MM.1S (cell line): ENCODE measurements around the gene SNRNP70.
A peak's percentile ranks its signal among the peaks of the same experiment; 100 is the strongest.

Experiments used
- DNase-seq: peaks from one replicate; pipeline ENCODE4 v3.0.0-alpha.2; 2015
- H2AFZ ChIP-seq: fragments of 300-600 bp; sonication (generic); 2 replicates; pipeline ENCODE4 v1.6.0; 2016; ENCODE audit warnings: antibody characterized with exemption, low read length
- H3F3A ChIP-seq: fragments of 300-600 bp; sonication (generic); 2 replicates; pipeline ENCODE4 v1.6.1; 2016; ENCODE audit warnings: mild to moderate bottlenecking, antibody characterized with exemption, low read length, moderate library complexity, mixed read lengths; ENCODE audit not compliant: insufficient read depth
- H3K27ac ChIP-seq: fragments of 300-600 bp; sonication (generic); 2 replicates; pipeline ENCODE4 v1.5.1; 2016; ENCODE audit warnings: mild to moderate bottlenecking, low read length
- H3K27me3 ChIP-seq: fragments of 300-600 bp; sonication (generic); replicated peaks from 2 replicates; pipeline ENCODE4 v1.6.0; 2016; ENCODE audit warnings: low read length; ENCODE audit not compliant: insufficient read depth
- H3K36me3 ChIP-seq: fragments of 300-600 bp; sonication (generic); replicated peaks from 2 replicates; pipeline ENCODE4 v1.6.1; 2016; ENCODE audit warnings: mild to moderate bottlenecking, low read length, mixed read lengths; ENCODE audit not compliant: insufficient read depth
- H3K4me1 ChIP-seq: fragments of 300-600 bp; sonication (generic); 2 replicates; pipeline ENCODE4 v1.6.1; 2016; ENCODE audit warnings: low read length, mixed read lengths
- H3K4me2 ChIP-seq: fragments of 300-600 bp; sonication (generic); 2 replicates; pipeline ENCODE4 v1.6.0; 2016; ENCODE audit warnings: low read depth, low read length
- H3K4me3 ChIP-seq: fragments of 300-600 bp; sonication (generic); 2 replicates; pipeline ENCODE4 v1.5.1; 2016; ENCODE audit warnings: low read length, mixed read lengths
- H3K79me2 ChIP-seq: fragments of 300-600 bp; sonication (generic); 2 replicates; pipeline ENCODE4 v1.6.1; 2016; ENCODE audit warnings: mixed run types, low read length, mixed read lengths
- H3K9ac ChIP-seq: fragments of 300-600 bp; sonication (generic); 2 replicates; pipeline ENCODE4 v1.6.1; 2016; ENCODE audit warnings: low read length, mixed read lengths
- H3K9me2 ChIP-seq: fragments of 300-600 bp; sonication (generic); replicated peaks from 2 replicates; pipeline ENCODE4 v1.6.1; 2016; ENCODE audit warnings: mild to moderate bottlenecking, low read length, mixed read lengths; ENCODE audit not compliant: insufficient read depth
- H3K9me3 ChIP-seq: fragments of 300-600 bp; sonication (generic); replicated peaks from 2 replicates; pipeline ENCODE4 v1.6.1; 2016; ENCODE audit warnings: mild to moderate bottlenecking, low read length, mixed read lengths; ENCODE audit not compliant: insufficient read depth
- H4K20me1 ChIP-seq: fragments of 300-600 bp; sonication (generic); 2 replicates; pipeline ENCODE4 v1.6.1; 2016; ENCODE audit warnings: mild to moderate bottlenecking, low read length, moderate library complexity, mixed read lengths; ENCODE audit not compliant: insufficient read depth
- CTCF ChIP-seq: fragments of 300-600 bp; sonication (generic); IDR thresholded peaks from 2 replicates; pipeline ENCODE4 v1.5.1; 2016; ENCODE audit warnings: antibody characterized with exemption, low read length, mixed read lengths
- EZH2 ChIP-seq: fragments of 300-600 bp; sonication (generic); optimal IDR thresholded peaks from 2 replicates; pipeline ENCODE3; 2017; ENCODE audit warnings: low read depth, mild to moderate bottlenecking, antibody characterized with exemption, low read length, mixed read lengths
- EZH2phosphoT487 ChIP-seq: fragments of 300-600 bp; sonication (generic); IDR thresholded peaks from 2 replicates; pipeline ENCODE4 v1.6.1; 2018; ENCODE audit warnings: antibody characterized with exemption, low read length

The SNRNP70 gene

DNA sequence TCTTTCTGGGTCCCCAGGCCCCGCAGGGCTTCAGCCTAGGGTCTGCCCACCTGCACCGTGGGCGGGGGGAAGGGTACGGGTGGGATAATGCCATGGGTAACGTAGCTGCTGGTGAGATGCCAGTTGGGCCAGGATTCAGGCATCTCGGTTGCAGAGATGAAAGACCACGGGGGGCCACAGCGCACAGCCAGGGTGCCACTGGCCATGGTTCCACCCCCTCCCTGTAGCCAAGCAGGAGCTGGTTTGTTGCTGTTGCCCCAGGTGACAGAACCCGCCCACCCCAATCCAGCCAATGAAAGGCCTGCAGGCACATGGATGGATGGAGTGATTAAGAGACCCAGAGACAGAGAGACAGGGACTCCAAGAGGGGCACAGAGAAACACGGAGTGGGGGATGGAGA lies 26.7 kb upstream of the SNRNP70 start:
- Histone ChIP-seq H3K4me1 (peaks cover 14% of the 10 kb centered on the region), H3K9me2 (no peaks in the 10 kb centered on the region), H3K36me3 (no peaks in the 10 kb centered on the region), H3K9ac (no peak overlapping the region), H3F3A (no peaks in the 10 kb centered on the region), H3K27me3 (peaks cover 78% of the 10 kb centered on the region), H3K79me2 (no peaks in the 10 kb centered on the region), H4K20me1 (no peaks in the 10 kb centered on the region), H3K4me3 (no peak overlapping the region), H3K4me2 (no peak overlapping the region), H2AFZ (no peak overlapping the region), H3K9me3 (no peaks in the 10 kb centered on the region), H3K27ac (no peak overlapping the region)
- no peak for TF ChIP-seq EZH2
- no peak for TF ChIP-seq CTCF
- TF ChIP-seq EZH2phosphoT487, result no peak
- DNase-seq, result no peak

DNA sequence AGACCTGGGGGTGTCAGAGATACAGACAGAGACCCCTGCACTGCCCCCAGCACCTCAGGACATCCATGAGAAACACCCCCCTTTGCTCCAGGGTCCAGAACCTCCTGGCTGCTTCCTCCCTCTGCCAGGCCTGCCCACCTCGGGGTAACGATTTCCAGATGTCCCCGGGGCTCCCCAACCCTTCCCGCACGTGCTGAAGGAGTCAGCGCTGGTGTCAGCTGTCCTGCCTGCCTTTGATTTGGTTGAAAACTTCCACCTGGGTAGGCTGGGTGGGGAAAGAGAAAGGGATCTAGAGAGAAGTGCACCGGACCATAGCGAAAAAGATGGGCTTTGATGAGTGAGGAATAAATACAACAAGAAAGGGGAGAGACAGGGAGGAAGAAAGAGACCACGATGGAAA lies 26.2 kb upstream of the SNRNP70 start:
- H3K27ac ChIP-seq, result no peak overlapping the region
- peaks cover 81% of the 10 kb centered on the region for H3K27me3 ChIP-seq
- H4K20me1 ChIP-seq, result no peaks in the 10 kb centered on the region
- no peak overlapping the region for H3K9ac ChIP-seq
- H2AFZ ChIP-seq, result no peak overlapping the region
- no peak for DNase-seq
- no peak for TF ChIP-seq EZH2
- no peaks in the 10 kb centered on the region for H3K79me2 ChIP-seq
- no peaks in the 10 kb centered on the region for H3K9me3 ChIP-seq
- H3K4me2 ChIP-seq, result no peak overlapping the region
- H3K4me1 ChIP-seq, result peaks cover 14% of the 10 kb centered on the region
- H3K9me2 ChIP-seq, result no peaks in the 10 kb centered on the region
- no peak overlapping the region for H3K4me3 ChIP-seq
- H3K36me3 ChIP-seq, result no peaks in the 10 kb centered on the region
- H3F3A ChIP-seq, result no peaks in the 10 kb centered on the region

DNA sequence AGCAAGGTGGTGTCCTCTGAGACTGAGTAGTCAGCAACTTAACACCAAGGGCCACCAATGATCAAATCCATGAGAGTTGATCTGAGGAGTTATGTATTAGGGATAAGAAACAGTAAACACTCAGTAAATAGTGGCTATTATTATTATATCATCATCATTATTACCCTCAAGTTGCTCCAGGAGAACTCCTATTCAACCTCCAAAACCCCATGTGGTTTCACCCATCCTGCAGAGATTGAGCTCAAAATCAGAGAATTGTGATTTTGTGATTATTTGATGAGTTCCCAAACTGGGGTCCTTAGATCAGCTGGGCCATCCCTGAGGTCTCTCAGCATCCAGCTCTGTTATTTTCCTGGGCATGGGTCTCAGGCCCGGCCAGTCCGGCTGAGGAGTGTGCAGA lies 24.3 kb upstream of the SNRNP70 start:
- no peak for TF ChIP-seq EZH2
- TF ChIP-seq EZH2phosphoT487, result no peak
- TF ChIP-seq CTCF, result no peak
- H3K9me3 ChIP-seq, result no peaks in the 10 kb centered on the region
- H3K4me1 ChIP-seq, result peaks cover 14% of the 10 kb centered on the region
- H2AFZ ChIP-seq, result no peak overlapping the region
- H3F3A ChIP-seq, result no peaks in the 10 kb centered on the region
- peaks cover 89% of the 10 kb centered on the region for H3K27me3 ChIP-seq
- no peak overlapping the region for H3K27ac ChIP-seq
- no peaks in the 10 kb centered on the region for H3K9me2 ChIP-seq
- H3K4me2 ChIP-seq, result peak overlapping the region; percentile 25; the same call in 1 of the 2 replicates
- H4K20me1 ChIP-seq, result no peaks in the 10 kb centered on the region
- no peak for DNase-seq
- H3K79me2 ChIP-seq, result no peaks in the 10 kb centered on the region
- no peaks in the 10 kb centered on the region for H3K36me3 ChIP-seq
- H3K9ac ChIP-seq, result no peak overlapping the region
- H3K4me3 ChIP-seq, result no peak overlapping the region

GRCh38 chr19:49061445-49061844 lies 23.8 kb upstream of the SNRNP70 start:
- H3K4me1 ChIP-seq, result peaks cover 14% of the 10 kb centered on the region
- H3F3A ChIP-seq, result no peaks in the 10 kb centered on the region
- no peaks in the 10 kb centered on the region for H3K79me2 ChIP-seq
- peak overlapping the region; percentile 25; the same call in 1 of the 2 replicates for H3K4me2 ChIP-seq
- H3K27me3 ChIP-seq, result peaks cover 89% of the 10 kb centered on the region
- no peaks in the 10 kb centered on the region for H3K36me3 ChIP-seq
- no peak overlapping the region for H3K4me3 ChIP-seq
- no peak overlapping the region for H3K27ac ChIP-seq
- no peaks in the 10 kb centered on the region for H4K20me1 ChIP-seq
- no peak overlapping the region for H2AFZ ChIP-seq
- no peak for DNase-seq
- H3K9me3 ChIP-seq, result no peaks in the 10 kb centered on the region
- TF ChIP-seq CTCF (no peak), EZH2phosphoT487 (no peak), EZH2 (no peak)
- H3K9me2 ChIP-seq, result no peaks in the 10 kb centered on the region
- H3K9ac ChIP-seq, result no peak overlapping the region
